BLaER1 treated with 17β-estradiol and CSF1 and Interleukin-3, amounts not matched to agents 10 nM and 100 nM (cell line): Measurements from ENCODE around the gene DGUOK.

ENCODE experiments used
- H3K27ac ChIP-seq, 11 experiments: shearing (Covaris generic); formaldehyde crosslinking; 2 replicates each; pipeline ENCODE4 v1.8.1; 2022
- H3K27me3 ChIP-seq, 11 experiments: shearing (Covaris generic); formaldehyde crosslinking; 2 replicates each; pipeline ENCODE4 v1.8.1; 2022
- H3K36me3 ChIP-seq, 11 experiments: shearing (Covaris generic); formaldehyde crosslinking; 2 replicates each; pipeline ENCODE4 v1.8.1; 2022
- H3K4me1 ChIP-seq, 10 experiments: shearing (Covaris generic); formaldehyde crosslinking; 2 replicates each; pipeline ENCODE4 v1.8.1; 2022
- H3K4me2 ChIP-seq, 11 experiments: shearing (Covaris generic); formaldehyde crosslinking; 2 replicates each; pipeline ENCODE4 v1.8.1; 2022
- H3K4me3 ChIP-seq, 10 experiments: shearing (Covaris generic); formaldehyde crosslinking; 2 replicates each; pipeline ENCODE4 v1.8.1; 2022
- H3K9ac ChIP-seq, 11 experiments: shearing (Covaris generic); formaldehyde crosslinking; 2 replicates each; pipeline ENCODE4 v1.8.1; 2022
- H3K9me3 ChIP-seq, 11 experiments: shearing (Covaris generic); formaldehyde crosslinking; replicated peaks in 1 of 11; 2 replicates each; pipeline ENCODE4 v1.8.1; 2022
- H4K20me1 ChIP-seq, 11 experiments: shearing (Covaris generic); formaldehyde crosslinking; 2 replicates each; pipeline ENCODE4 v1.8.1; 2022
- Cebpa-rat ChIP-seq, 11 experiments: shearing (Covaris generic); IDR thresholded peaks; 2 replicates each; pipeline ENCODE4 v1.8.1; 2022

Gene DGUOK

GRCh38 chr2:74001781-74002504 lies 75.3 kb downstream of the DGUOK start:
- no peaks in the 10 kb centered on the region for H3K9me3 ChIP-seq
- no peak for TF ChIP-seq Cebpa-rat (IDR thresholded peaks at IDR 0.05)
- no peaks in the 10 kb centered on the region for H3K27me3 ChIP-seq
- H3K36me3 ChIP-seq: peaks cover 40 to 63% (median 54%) of the 10 kb centered on the region in 11 experiments
- H3K4me2 ChIP-seq: peak overlapping the region; percentile 92 to 99 (median 98)
- peaks cover 98 to 100% (median 99%) of the 10 kb centered on the region in 11 experiments for H4K20me1 ChIP-seq
- peak overlapping the region in 9 of 11 experiments; percentile 55 to 77 (median 69); a peak in 17 of 22 replicates for H3K9ac ChIP-seq
- H3K27ac ChIP-seq: no peak overlapping the region
- H3K4me1 ChIP-seq: peaks cover 96 to 99% (median 98%) of the 10 kb centered on the region in 10 experiments
- H3K4me3 ChIP-seq: peak overlapping the region; percentile 47 to 71 (median 60)

GRCh38 chr2:74002505-74003421 lies 76.1 kb downstream of the DGUOK start:
- peak overlapping the region; percentile 92 to 99 (median 98) for H3K4me2 ChIP-seq
- TF ChIP-seq Cebpa-rat (IDR thresholded peaks at IDR 0.05): no peak
- H3K4me3 ChIP-seq: peak overlapping the region; percentile 47 to 71 (median 60)
- peaks cover 98 to 100% (median 99%) of the 10 kb centered on the region in 11 experiments for H4K20me1 ChIP-seq
- peak overlapping the region in 8 of 11 experiments; percentile 1 to 64 (median 27); a peak in 10 of 22 replicates for H3K27ac ChIP-seq
- peak overlapping the region; percentile 52 to 77 (median 69); a peak in 21 of 22 replicates for H3K9ac ChIP-seq
- H3K9me3 ChIP-seq: no peaks in the 10 kb centered on the region
- H3K36me3 ChIP-seq: peaks cover 45 to 63% (median 52%) of the 10 kb centered on the region in 11 experiments
- H3K27me3 ChIP-seq: no peaks in the 10 kb centered on the region
- H3K4me1 ChIP-seq: peaks cover 96 to 99% (median 98%) of the 10 kb centered on the region in 10 experiments

GRCh38 chr2:74003494-74004211 lies 77.0 kb downstream of the DGUOK start:
- Histone ChIP-seq H3K9ac (peak overlapping the region in 8 of 11 experiments; percentile 1 to 76 (median 16); a peak in 8 of 22 replicates), H3K27ac (peak overlapping the region in 5 of 11 experiments; percentile 29 to 61 (median 45); a peak in 8 of 22 replicates), H3K36me3 (peaks cover 43 to 63% (median 53%) of the 10 kb centered on the region in 11 experiments), H3K9me3 (no peaks in the 10 kb centered on the region), H3K4me3 (no peak overlapping the region; a peak in 3 of 20 replicates), H3K27me3 (no peaks in the 10 kb centered on the region), H3K4me2 (peak overlapping the region; percentile 73 to 99 (median 98)), H3K4me1 (peaks cover 96 to 99% (median 98%) of the 10 kb centered on the region in 10 experiments), H4K20me1 (peaks cover 98 to 100% (median 99%) of the 10 kb centered on the region in 11 experiments)
- no peak for TF ChIP-seq Cebpa-rat (IDR thresholded peaks at IDR 0.05)

- Histone ChIP-seq H3K9me3 (no peaks in the 10 kb centered on the region), H3K4me2 (peak overlapping the region; percentile 57 to 99 (median 76)), H4K20me1 (peaks cover 98 to 100% (median 99%) of the 10 kb centered on the region in 11 experiments), H3K4me1 (peaks cover 92 to 99% (median 95%) of the 10 kb centered on the region in 10 experiments), H3K27me3 (no peaks in the 10 kb centered on the region), H3K9ac (peak overlapping the region in 10 of 11 experiments; percentile 1 to 52 (median 16); a peak in 10 of 22 replicates), H3K27ac (peak overlapping the region in 7 of 11 experiments; percentile 5 to 61 (median 31); a peak in 10 of 22 replicates), H3K4me3 (no peak overlapping the region; a peak in 1 of 20 replicates), H3K36me3 (peaks cover 43 to 63% (median 54%) of the 10 kb centered on the region in 11 experiments)
- no peak for TF ChIP-seq Cebpa-rat (IDR thresholded peaks at IDR 0.05)
Measured at GRCh38 chr2:74004212-74005182, 77.8 kb downstream of the DGUOK start.

- H3K4me1 ChIP-seq: peaks cover 80 to 90% (median 84%) of the 10 kb centered on the region in 10 experiments
- peaks cover 54 to 72% (median 66%) of the 10 kb centered on the region in 11 experiments for H3K36me3 ChIP-seq
- H4K20me1 ChIP-seq: peaks cover 98 to 100% (median 99%) of the 10 kb centered on the region in 11 experiments
- H3K4me2 ChIP-seq: peak overlapping the region; percentile 57 to 99 (median 76); a peak in 19 of 22 replicates
- H3K9ac ChIP-seq: peak overlapping the region in 1 of 11 experiments; percentile 37; a peak in 1 of 22 replicates
- no peak for TF ChIP-seq Cebpa-rat (IDR thresholded peaks at IDR 0.05)
- no peaks in the 10 kb centered on the region for H3K9me3 ChIP-seq
- no peaks in the 10 kb centered on the region for H3K27me3 ChIP-seq
- H3K27ac ChIP-seq: peak overlapping the region in 1 of 11 experiments; percentile 59; a peak in 1 of 22 replicates
- no peak overlapping the region for H3K4me3 ChIP-seq
Measured at GRCh38 chr2:74005786-74006185, 79.1 kb downstream of the DGUOK start.

- H3K9ac ChIP-seq: peak overlapping the region in 1 of 11 experiments; percentile 37; a peak in 1 of 22 replicates
- H3K4me1 ChIP-seq: peaks cover 74 to 83% (median 78%) of the 10 kb centered on the region in 10 experiments
- no peak overlapping the region for H3K4me3 ChIP-seq
- TF ChIP-seq Cebpa-rat (IDR thresholded peaks at IDR 0.05): no peak
- H3K27me3 ChIP-seq: no peaks in the 10 kb centered on the region
- no peak overlapping the region for H3K27ac ChIP-seq
- peak overlapping the region; percentile 42 to 99 (median 76); a peak in 21 of 22 replicates for H3K4me2 ChIP-seq
- no peaks in the 10 kb centered on the region for H3K9me3 ChIP-seq
- peaks cover 58 to 79% (median 73%) of the 10 kb centered on the region in 11 experiments for H3K36me3 ChIP-seq
- H4K20me1 ChIP-seq: peaks cover 98 to 100% (median 99%) of the 10 kb centered on the region in 11 experiments
Measured at GRCh38 chr2:74006459-74006858, 79.8 kb downstream of the DGUOK start.

GRCh38 chr2:74007121-74007520 lies 80.4 kb downstream of the DGUOK start:
- no peaks in the 10 kb centered on the region for H3K9me3 ChIP-seq
- peaks cover 58 to 85% (median 80%) of the 10 kb centered on the region in 11 experiments for H3K36me3 ChIP-seq
- H4K20me1 ChIP-seq: peaks cover 98 to 100% (median 99%) of the 10 kb centered on the region in 11 experiments
- peak overlapping the region in 3 of 11 experiments; percentile 2 to 28 (median 27); a peak in 2 of 22 replicates for H3K27ac ChIP-seq
- H3K4me1 ChIP-seq: peaks cover 67 to 77% (median 71%) of the 10 kb centered on the region in 10 experiments
- no peak overlapping the region for H3K4me3 ChIP-seq
- no peak for TF ChIP-seq Cebpa-rat (IDR thresholded peaks at IDR 0.05)
- H3K4me2 ChIP-seq: peak overlapping the region; percentile 18 to 99 (median 73); a peak in 21 of 22 replicates
- H3K9ac ChIP-seq: no peak overlapping the region
- no peaks in the 10 kb centered on the region for H3K27me3 ChIP-seq
